AG09319 (cell line): ENCODE measurements around the gene ALOX12.
"Not testable (repeated sequence)": the region's sequence is repeated elsewhere in the genome, so short reads cannot be mapped to it uniquely, and the experiment has no call there.

Experiments used
- DNase-seq: peaks from one replicate; pipeline ENCODE4 v3.0.0-alpha.2; 2010; ENCODE audit warnings: low read depth; ENCODE audit errors: extremely low read depth
- TF ChIP-seq, protein P1 (sequence below): IDR thresholded peaks from 2 replicates; pipeline ENCODE4 v1.5.1; 2011; ENCODE audit warnings: low read depth, mild to moderate bottlenecking, inconsistent platforms, low read length, moderate library complexity

ALOX12 gene, protein sequence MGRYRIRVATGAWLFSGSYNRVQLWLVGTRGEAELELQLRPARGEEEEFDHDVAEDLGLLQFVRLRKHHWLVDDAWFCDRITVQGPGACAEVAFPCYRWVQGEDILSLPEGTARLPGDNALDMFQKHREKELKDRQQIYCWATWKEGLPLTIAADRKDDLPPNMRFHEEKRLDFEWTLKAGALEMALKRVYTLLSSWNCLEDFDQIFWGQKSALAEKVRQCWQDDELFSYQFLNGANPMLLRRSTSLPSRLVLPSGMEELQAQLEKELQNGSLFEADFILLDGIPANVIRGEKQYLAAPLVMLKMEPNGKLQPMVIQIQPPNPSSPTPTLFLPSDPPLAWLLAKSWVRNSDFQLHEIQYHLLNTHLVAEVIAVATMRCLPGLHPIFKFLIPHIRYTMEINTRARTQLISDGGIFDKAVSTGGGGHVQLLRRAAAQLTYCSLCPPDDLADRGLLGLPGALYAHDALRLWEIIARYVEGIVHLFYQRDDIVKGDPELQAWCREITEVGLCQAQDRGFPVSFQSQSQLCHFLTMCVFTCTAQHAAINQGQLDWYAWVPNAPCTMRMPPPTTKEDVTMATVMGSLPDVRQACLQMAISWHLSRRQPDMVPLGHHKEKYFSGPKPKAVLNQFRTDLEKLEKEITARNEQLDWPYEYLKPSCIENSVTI

DNA sequence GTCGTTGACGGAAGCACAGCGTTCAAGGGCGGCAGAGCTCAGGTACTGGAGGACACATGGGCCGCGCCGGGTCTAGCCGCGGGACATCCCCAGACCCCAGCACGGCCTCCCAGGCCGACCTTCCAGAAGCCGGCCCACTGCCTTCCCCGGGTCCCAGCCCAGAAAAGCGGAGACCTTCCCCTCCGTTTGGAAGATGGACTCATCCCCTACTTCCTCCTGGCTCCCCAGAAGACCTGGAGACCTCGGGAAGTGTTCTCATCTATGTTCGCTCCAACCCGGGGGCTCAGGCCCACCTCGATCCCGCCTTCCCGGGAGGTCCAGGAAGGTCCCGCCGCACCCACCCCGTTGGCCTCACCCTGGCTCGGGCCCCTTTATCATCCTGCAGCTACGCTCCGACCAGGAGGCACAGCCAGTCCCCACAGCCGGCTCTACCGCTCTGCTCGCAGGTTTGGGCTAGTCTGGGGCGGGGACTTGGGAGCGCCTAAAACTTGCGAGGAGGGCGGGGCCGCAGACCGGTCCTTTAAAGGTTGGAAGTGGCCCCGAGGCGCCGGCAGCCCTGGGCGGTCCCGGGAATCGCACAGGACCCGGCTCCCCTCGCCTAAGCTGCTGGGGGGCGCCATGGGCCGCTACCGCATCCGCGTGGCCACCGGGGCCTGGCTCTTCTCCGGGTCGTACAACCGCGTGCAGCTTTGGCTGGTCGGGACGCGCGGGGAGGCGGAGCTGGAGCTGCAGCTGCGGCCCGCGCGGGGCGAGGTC, at the start of gene ALOX12:
TSS of gene ALOX12 (plus strand) at position 550 of the 756 bp plus-strand sequence. CDS start at position 619, 69 bp downstream.
- DNase-seq, result no peak
- TF ChIP-seq, protein P1, sequence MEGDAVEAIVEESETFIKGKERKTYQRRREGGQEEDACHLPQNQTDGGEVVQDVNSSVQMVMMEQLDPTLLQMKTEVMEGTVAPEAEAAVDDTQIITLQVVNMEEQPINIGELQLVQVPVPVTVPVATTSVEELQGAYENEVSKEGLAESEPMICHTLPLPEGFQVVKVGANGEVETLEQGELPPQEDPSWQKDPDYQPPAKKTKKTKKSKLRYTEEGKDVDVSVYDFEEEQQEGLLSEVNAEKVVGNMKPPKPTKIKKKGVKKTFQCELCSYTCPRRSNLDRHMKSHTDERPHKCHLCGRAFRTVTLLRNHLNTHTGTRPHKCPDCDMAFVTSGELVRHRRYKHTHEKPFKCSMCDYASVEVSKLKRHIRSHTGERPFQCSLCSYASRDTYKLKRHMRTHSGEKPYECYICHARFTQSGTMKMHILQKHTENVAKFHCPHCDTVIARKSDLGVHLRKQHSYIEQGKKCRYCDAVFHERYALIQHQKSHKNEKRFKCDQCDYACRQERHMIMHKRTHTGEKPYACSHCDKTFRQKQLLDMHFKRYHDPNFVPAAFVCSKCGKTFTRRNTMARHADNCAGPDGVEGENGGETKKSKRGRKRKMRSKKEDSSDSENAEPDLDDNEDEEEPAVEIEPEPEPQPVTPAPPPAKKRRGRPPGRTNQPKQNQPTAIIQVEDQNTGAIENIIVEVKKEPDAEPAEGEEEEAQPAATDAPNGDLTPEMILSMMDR, result no peak

DNA sequence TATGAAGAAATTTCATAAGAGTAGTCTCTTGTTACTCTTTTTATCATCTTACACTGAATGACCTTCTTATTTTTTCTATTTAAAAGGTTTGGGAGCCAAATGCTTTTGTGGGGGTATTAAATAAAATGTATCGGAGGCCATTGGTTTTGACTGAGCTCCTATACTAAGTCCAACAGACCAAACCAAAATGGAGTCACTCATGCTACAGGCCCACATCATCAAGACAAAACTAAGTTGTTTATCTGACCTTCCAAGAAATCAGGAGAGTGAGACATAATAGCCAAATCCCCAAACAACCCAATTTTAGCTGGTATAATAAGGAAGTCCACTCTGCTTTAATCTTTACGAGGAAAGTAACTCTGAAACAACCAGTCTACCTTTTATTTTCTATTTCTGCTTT, 48.1 kb upstream of the ALOX12 start:
- DNase-seq, result no peak
- TF ChIP-seq, protein P1, result no peak

DNA sequence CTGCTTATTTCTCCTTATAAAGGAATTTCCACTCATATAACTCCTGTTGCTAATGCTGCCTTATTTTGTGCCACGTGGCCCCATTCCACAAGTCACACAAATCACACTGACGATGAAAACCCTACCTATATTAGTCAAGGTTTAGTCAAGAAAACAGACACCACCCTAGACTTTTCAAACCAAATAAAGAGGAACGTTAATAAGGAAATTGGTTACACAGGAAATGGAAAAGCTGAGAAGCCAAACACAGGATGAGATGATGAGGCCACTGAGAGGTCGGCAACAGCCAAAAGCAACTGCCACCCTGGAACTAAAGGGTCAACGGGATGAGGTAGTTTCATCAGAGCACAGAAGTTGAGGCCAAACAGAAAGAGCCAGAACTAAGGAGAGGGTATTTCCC, 47.3 kb upstream of the ALOX12 start:
- DNase-seq, result no peak
- TF ChIP-seq, protein P1, result no peak

DNA sequence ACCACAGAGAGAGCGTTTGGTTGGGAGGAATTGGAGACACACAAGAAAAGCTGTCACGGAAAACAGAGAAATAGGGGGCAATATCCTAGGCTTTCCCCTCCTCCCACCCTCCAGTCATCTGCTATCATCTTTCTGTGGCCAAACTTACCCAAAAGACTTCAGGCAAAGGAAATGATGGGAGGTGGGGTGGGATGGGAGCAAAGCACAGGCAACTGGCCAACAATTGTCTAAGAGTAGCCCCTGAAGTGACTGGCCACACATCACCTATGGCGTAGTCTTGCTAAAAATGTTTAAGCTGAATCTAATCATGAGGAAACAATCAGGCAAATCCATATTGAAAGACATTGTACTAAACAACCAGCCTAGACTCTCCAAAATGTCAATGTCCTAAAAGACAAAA, 46.9 kb upstream of the ALOX12 start:
- no peak for DNase-seq
- TF ChIP-seq, protein P1, result no peak

DNA sequence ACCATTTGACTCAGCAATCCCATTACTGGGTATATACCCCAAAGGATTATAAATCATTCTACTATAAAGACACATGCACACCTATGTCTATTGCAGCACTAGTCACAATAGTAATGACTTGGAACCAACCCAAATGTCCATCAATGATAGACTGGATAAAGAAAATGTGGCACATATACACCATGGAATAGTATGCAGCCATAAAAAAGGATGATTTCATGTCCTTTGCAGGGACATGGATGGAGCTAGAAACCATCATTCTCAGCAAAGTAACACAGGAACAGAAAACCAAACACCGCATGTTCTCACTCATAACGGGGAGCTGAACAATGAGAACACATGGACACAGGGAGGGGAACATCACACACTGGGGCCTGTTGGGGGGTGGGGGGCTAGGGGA, 44.9 kb upstream of the ALOX12 start:
- not testable (repeated sequence) for DNase-seq

DNA sequence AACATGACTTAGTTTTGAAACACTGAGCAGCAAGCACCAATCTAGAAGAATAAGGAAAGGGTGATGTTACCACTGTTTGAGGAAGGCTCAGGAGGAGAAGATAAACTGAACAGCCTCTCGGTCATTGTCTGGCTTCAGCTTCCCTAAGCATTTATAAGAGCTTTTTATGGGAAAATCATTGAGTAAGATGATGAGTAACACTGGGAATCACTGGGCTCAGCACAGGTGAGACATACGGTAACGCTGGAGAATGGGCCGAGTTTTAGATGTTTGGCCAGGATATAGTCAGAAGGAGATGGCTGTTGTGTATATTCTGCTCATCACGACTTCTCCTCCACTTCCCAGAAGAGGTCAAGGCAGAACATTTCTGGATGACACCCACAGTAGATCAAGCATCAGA, 42.2 kb upstream of the ALOX12 start:
- TF ChIP-seq, protein P1, result no peak
- DNase-seq, result no peak

DNA sequence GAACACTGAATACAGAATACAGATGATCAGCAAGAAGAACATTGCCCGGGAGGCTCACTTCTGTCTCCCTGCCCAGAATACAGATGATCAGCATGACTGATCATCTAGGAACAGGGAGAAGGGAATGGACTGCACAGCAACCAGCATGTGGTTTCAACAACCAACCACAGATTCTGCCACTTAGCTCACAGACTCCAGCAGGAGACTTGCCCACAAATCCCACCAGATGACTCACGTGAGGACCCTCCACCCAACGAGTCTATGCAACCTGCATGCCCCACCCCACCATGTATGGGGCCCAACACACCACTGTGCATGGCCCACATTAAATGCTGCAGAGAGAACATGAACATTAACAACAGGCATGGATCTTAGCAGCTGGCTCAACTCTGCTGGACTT, 36.1 kb upstream of the ALOX12 start:
- TF ChIP-seq, protein P1, result no peak
- DNase-seq, result no peak
